Natural killer cell treated with Interleukin-12 subunit alpha and Interleukin-12 subunit beta and Interleukin-15 and Interleukin-18, amount 100 ng/mL, for 72 hours (primary cell): ENCODE measurements around the gene RNF115. TPM values are rescaled to one million over a fixed set of nuclear protein-coding genes. Genes with fewer than 3 reads are reported as not detected.
A peak's percentile ranks its signal among the peaks of the same experiment; 100 is the strongest.
"Not testable (repeated sequence)": the region's sequence is repeated elsewhere in the genome, so short reads cannot be mapped to it uniquely, and the experiment has no call there.

Source experiments
- ATAC-seq, 2 donors: fragments of 150-1000 bp; cut with Tn5 transposase in 1 of 2; sonication (Bioruptor Pico), chemical (Tn5 transposase) in 1 of 2; 2 replicates each; pipeline ENCODE4 v1.10.0; 2021
- DNase-seq: peaks from one replicate; pipeline ENCODE4 v3.0.0; 2022; ENCODE audit warnings: low spot score
- H3K27ac Mint-ChIP-seq, 2 donors: 1 replicate in 1 of 2; 2 replicates in 1 of 2; pipeline ENCODE4 v1.8.0; 2022; ENCODE audit warnings: mixed read lengths in 2 of 2, mild to moderate bottlenecking in 1 of 2, moderate library complexity in 1 of 2
- H3K27me3 Mint-ChIP-seq, 2 donors: 1 replicate in 1 of 2; 2 replicates in 1 of 2; pipeline ENCODE4 v1.8.0; 2022; ENCODE audit warnings: mixed read lengths in 2 of 2
- H3K36me3 Mint-ChIP-seq: one replicate; pipeline ENCODE4 v1.8.0; 2022; ENCODE audit warnings: mixed read lengths
- H3K4me1 Mint-ChIP-seq, 2 donors: 1 replicate in 1 of 2; 2 replicates in 1 of 2; pipeline ENCODE4 v1.8.0; 2022; ENCODE audit warnings: low read depth in 2 of 2, mixed read lengths in 2 of 2, mild to moderate bottlenecking in 1 of 2
- H3K4me3 Mint-ChIP-seq: one replicate; pipeline ENCODE4 v1.8.0; 2022; ENCODE audit warnings: mixed read lengths
- H3K9me3 Mint-ChIP-seq: 2 replicates; pipeline ENCODE4 v1.8.0; 2022; ENCODE audit warnings: mixed read lengths
- total RNA-seq, 2 donors: library from RNA; stranded (reverse); gene quantifications; one replicate each; pipeline ENCODE4 v1.2.3, GENCODE V29; 2022

Gene RNF115
- total RNA-seq, 2 donors from 2014 or later, result 22.9 to 36.0 TPM

DNA sequence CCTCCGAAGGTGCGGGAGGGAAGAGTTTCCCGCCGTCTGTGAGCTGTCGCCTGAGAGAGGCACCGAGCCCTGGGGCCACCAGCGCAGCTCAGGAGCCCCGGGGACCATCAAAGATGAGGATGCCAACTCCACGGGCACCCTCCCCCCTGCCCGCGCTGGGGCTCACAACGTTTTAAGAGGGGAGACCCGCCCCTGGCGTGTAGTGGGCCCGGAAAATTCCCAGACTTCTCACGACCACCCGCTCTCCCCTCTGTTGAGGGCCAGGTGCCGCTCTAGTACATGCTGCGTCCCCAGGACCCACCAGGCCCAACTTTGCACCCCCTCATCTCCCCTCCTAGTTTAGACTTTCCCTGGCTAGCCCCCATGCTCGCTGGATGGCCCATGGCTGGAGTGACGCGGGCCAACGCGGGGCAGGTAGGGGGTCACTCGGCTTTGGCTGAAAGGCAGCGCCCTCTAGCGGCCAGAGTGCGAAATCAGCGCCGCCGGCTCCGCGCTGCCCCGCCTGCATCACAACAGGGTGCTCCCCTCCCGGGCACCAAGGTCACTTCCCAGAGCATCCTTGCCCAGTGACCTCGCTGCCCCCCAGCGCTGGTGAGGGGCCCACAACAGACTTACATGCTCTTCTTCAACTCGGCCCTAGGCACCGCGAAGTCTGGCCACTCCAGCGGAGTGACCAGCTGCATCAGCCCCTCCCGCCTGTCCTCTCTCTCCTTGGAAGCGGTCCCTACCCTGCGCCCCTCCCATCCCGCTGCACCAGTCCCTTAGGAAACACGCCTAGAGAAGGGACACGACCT, 102.8 kb downstream of the RNF115 start:
- H3K4me3 Mint-ChIP-seq, result peak overlapping the region; percentile 78
- ATAC-seq, result peak; percentile 86 to 87
- no peaks in the 10 kb centered on the region for H3K9me3 Mint-ChIP-seq
- peaks cover 0 to 2% of the 10 kb centered on the region in 2 donors for H3K27me3 Mint-ChIP-seq
- peaks cover 48 to 50% of the 10 kb centered on the region in 2 donors for H3K4me1 Mint-ChIP-seq
- peak overlapping the region; percentile 19 to 50 for H3K27ac Mint-ChIP-seq
- DNase-seq, result peak; percentile 84
- H3K36me3 Mint-ChIP-seq, result no peaks in the 10 kb centered on the region

GRCh38 chr1:145720556-145720877, 103.4 kb downstream of the RNF115 start:
- no peak for ATAC-seq
- DNase-seq, result no peak
- Mint-ChIP-seq H3K36me3 (no peaks in the 10 kb centered on the region), H3K9me3 (no peaks in the 10 kb centered on the region), H3K27ac (no peak overlapping the region), H3K27me3 (peaks cover 0 to 2% of the 10 kb centered on the region in 2 donors), H3K4me1 (peaks cover 50 to 56% of the 10 kb centered on the region in 2 donors), H3K4me3 (peak overlapping the region; percentile 78)

DNA sequence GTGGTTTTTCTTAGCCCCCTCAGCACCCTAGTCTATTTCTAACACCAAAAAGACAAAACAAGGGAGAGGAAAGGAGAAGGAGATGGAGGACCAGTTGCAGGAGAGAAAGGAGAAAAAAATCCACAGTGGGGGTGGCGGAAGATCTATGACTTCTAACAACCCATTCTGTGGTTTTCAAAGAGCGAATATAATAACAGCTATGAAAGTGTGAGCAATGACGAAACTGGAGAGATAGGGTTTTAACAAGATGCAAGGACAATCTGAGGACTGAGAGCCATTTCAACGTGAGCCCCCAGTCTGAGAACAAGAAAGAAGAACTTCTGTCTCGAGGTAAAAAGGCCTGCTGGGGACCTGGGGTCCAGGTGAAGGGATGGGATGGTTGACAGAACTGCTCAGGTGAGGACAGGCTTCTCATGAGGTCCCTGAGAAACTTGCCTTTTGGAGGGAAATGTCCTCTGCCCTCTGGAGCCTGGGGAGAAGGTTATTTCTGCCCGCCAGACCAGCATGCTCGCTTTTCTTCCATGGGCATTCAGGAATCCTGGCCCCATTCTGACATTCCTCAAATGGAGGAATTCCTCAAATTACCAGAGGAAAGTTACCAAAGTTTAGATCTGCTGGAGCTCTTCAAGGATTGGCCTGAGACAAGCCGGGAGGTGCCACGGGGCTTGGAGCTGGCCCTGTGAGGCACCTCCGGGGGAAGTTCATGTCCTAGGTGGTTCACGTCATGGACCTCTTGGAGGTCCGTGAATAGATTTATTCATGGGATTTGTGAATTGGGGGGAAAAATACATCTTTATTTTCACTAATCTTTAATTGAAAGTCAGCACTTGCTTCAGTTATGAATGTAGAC, 104.4 kb downstream of the RNF115 start, which contains the start of gene CD160:
CD160 (plus strand) TSS at position 270 of the 850 bp plus-strand sequence. CDS start 8,829 bp downstream, outside the sequence.
- no peaks in the 10 kb centered on the region for H3K36me3 Mint-ChIP-seq
- H3K4me3 Mint-ChIP-seq, result peak within 1 kb of the TSS; percentile 78
- ATAC-seq (peak; percentile 69 to 72), DNase-seq (no peak)
- no peaks in the 10 kb centered on the region for H3K9me3 Mint-ChIP-seq
- peaks cover 0 to 2% of the 10 kb centered on the region in 2 donors for H3K27me3 Mint-ChIP-seq
- peak within 1 kb of the TSS in 1 of 2 donors; percentile 3 for H3K27ac Mint-ChIP-seq
- peaks cover 55 to 62% of the 10 kb centered on the region in 2 donors for H3K4me1 Mint-ChIP-seq

DNA sequence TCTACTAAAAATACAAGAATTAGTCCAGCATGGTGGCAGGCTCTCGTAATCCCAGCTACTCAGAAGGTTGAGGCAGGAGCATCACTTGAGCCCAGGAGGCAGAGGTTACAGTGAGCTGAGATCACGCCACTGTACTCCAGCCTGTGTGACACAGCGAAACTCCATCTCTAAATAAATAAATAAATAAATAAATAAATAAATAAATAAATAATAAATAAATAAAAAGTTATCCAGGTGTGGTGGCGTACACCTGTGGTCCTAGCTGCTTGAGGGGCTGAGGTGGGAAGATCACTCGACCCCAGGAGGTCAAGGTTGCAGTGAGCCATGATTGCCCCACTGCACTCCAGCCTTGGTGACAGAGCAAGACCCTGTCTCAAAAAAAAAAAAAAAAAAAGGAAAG, 105.4 kb downstream of the RNF115 start:
- peaks cover 55 to 63% of the 10 kb centered on the region in 2 donors for H3K4me1 Mint-ChIP-seq
- H3K36me3 Mint-ChIP-seq, H3K27ac Mint-ChIP-seq, H3K9me3 Mint-ChIP-seq, DNase-seq, ATAC-seq, H3K4me3 Mint-ChIP-seq, H3K27me3 Mint-ChIP-seq: not testable (repeated sequence)

DNA sequence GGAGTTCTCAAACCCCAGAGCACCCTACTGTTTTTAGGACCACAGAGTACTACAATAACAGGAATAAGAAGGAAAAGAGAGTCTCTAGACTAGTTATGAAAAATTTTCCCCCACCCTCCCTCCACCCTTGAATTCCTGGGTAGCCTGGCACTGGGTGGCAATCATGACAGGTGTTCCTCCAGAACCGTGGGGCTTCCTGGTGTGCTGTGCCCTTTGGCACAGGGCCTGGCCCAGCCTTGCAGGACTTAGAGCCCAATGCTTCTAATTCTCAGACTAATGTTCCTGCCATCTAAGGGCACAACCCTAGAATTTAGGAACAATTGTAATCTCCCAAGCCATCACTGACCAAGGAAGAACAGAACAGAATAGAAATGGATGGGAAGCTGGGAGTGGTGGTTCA, 106.1 kb downstream of the RNF115 start:
- no peak for ATAC-seq
- H3K9me3 Mint-ChIP-seq, result no peaks in the 10 kb centered on the region
- H3K36me3 Mint-ChIP-seq, result no peaks in the 10 kb centered on the region
- peaks cover 0 to 2% of the 10 kb centered on the region in 2 donors for H3K27me3 Mint-ChIP-seq
- DNase-seq, result no peak
- no peak overlapping the region for H3K27ac Mint-ChIP-seq
- H3K4me1 Mint-ChIP-seq, result peaks cover 53 to 63% of the 10 kb centered on the region in 2 donors
- H3K4me3 Mint-ChIP-seq, result peak overlapping the region; percentile 40

DNA sequence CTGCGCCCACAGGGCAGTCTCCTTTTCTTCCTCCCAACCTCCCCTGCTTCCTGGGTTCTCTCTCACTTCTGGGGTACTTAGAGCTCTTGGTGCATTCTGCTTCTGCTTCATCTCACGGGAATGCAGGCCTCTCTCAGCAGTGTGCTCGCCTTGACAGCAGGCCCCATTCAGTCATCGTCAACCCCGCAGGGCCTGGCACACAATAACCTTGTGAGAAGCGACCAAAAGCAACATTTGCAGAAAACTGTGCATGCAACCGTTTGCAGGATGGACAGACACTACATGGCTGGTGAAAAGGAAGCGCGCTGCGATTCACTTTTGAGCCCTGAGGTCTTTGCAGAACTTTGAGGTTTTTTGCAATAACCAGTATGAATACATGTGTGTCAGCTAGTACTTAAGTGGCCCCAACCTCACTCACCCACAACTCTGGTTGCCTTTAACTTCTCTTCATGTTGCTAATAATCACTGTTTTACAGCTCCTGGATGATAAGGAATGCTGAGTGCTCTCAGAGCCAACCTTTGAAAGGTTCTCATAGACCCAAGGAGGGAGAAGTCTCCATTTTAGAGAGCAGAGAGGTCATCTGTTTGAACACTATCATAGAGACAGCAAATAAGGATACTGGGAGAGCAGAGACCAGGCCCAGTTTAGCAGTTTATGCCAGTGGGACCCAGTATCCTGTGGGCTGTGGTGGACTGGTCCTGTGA, 107.1 kb downstream of the RNF115 start:
- Mint-ChIP-seq H3K36me3 (no peaks in the 10 kb centered on the region), H3K4me1 (peaks cover 46 to 58% of the 10 kb centered on the region in 2 donors), H3K27me3 (peaks cover 0 to 2% of the 10 kb centered on the region in 2 donors), H3K27ac (no peak overlapping the region), H3K9me3 (no peaks in the 10 kb centered on the region), H3K4me3 (peak overlapping the region; percentile 35)
- ATAC-seq (peak in 1 of 2 donors; percentile 55), DNase-seq (no peak)

GRCh38 chr1:145714524-145715111, 109.3 kb downstream of the RNF115 start:
- no peaks in the 10 kb centered on the region for H3K9me3 Mint-ChIP-seq
- peaks cover 4% of the 10 kb centered on the region for H3K36me3 Mint-ChIP-seq
- peaks cover 33 to 43% of the 10 kb centered on the region in 2 donors for H3K4me1 Mint-ChIP-seq
- peaks cover 0 to 2% of the 10 kb centered on the region in 2 donors for H3K27me3 Mint-ChIP-seq
- no peak overlapping the region for H3K4me3 Mint-ChIP-seq
- H3K27ac Mint-ChIP-seq, result no peak overlapping the region
- ATAC-seq (no peak), DNase-seq (no peak)

- Mint-ChIP-seq H3K9me3 (no peaks in the 10 kb centered on the region), H3K4me1 (peaks cover 22 to 26% of the 10 kb centered on the region in 2 donors), H3K4me3 (no peak overlapping the region), H3K36me3 (peaks cover 4% of the 10 kb centered on the region), H3K27ac (no peak overlapping the region), H3K27me3 (peaks cover 0 to 4% of the 10 kb centered on the region in 2 donors)
- ATAC-seq (no peak), DNase-seq (no peak)
These were observed 112.7 kb downstream of the RNF115 start for GRCh38 chr1:145711213-145711651.

GRCh38 chr1:145710291-145711027, 113.4 kb downstream of the RNF115 start:
- ATAC-seq, result no peak
- H3K4me3 Mint-ChIP-seq, result no peak overlapping the region
- peaks cover 4% of the 10 kb centered on the region for H3K36me3 Mint-ChIP-seq
- H3K27ac Mint-ChIP-seq, result no peak overlapping the region
- no peaks in the 10 kb centered on the region for H3K9me3 Mint-ChIP-seq
- peaks cover 0 to 4% of the 10 kb centered on the region in 2 donors for H3K27me3 Mint-ChIP-seq
- H3K4me1 Mint-ChIP-seq, result peaks cover 19% of the 10 kb centered on the region in 2 donors
- DNase-seq, result no peak

- DNase-seq (no peak), ATAC-seq (peak; percentile 36 to 45)
- H3K9me3 Mint-ChIP-seq, result no peaks in the 10 kb centered on the region
- peaks cover 12 to 14% of the 10 kb centered on the region in 2 donors for H3K4me1 Mint-ChIP-seq
- H3K27me3 Mint-ChIP-seq, result peaks cover 0 to 4% of the 10 kb centered on the region in 2 donors
- no peak overlapping the region for H3K4me3 Mint-ChIP-seq
- H3K36me3 Mint-ChIP-seq, result peaks cover 4% of the 10 kb centered on the region
- no peak overlapping the region for H3K27ac Mint-ChIP-seq
These were observed 115.8 kb downstream of the RNF115 start for GRCh38 chr1:145708063-145708462.

- ATAC-seq (no peak), DNase-seq (no peak)
- H3K27ac Mint-ChIP-seq, result no peak within 1 kb of the TSS
- H3K27me3 Mint-ChIP-seq, result peaks cover 0 to 4% of the 10 kb centered on the region in 2 donors
- H3K36me3 Mint-ChIP-seq, result peaks cover 4% of the 10 kb centered on the region
- H3K4me1 Mint-ChIP-seq, result peaks cover 12 to 14% of the 10 kb centered on the region in 2 donors
- H3K9me3 Mint-ChIP-seq, result no peaks in the 10 kb centered on the region
- H3K4me3 Mint-ChIP-seq, result no peak within 1 kb of the TSS
These were observed 116.6 kb downstream of the RNF115 start, which contains the start of gene PDZK1 for GRCh38 chr1:145707183-145707867. TSS of gene PDZK1 (minus strand) at chr1:145707368. CDS start at chr1:145688021, 19,347 bp downstream.

- Mint-ChIP-seq H3K27ac (no peak overlapping the region), H3K27me3 (peaks cover 0 to 4% of the 10 kb centered on the region in 2 donors), H3K4me1 (peaks cover 12 to 14% of the 10 kb centered on the region in 2 donors), H3K4me3 (no peak overlapping the region), H3K36me3 (peaks cover 4% of the 10 kb centered on the region), H3K9me3 (no peaks in the 10 kb centered on the region)
- ATAC-seq, result no peak
- no peak for DNase-seq
These were observed 117.7 kb downstream of the RNF115 start for GRCh38 chr1:145706086-145706664.
